ENCODE data around the gene HYAL3.
"Not testable (repeated sequence)": the region's sequence is repeated elsewhere in the genome, so short reads cannot be mapped to it uniquely, and the experiment has no call there.

HYAL3 gene

GRCh38 chr3:50317300-50317699 is 18.1 kb upstream of the HYAL3 start:
- DNase-seq (ENCODE audit: insufficient read length, low spot score) (no peak), FAIRE-seq (peak; percentile 36)

GRCh38 chr3:50316657-50317242 is 17.5 kb upstream of the HYAL3 start:
- FAIRE-seq (peak; percentile 96), DNase-seq (ENCODE audit: insufficient read length, low spot score) (peak; percentile 73)

- no peak for DNase-seq (ENCODE audit: insufficient read length, low spot score)
- FAIRE-seq: no peak
Observed at GRCh38 chr3:50314816-50315215, 15.6 kb upstream of the HYAL3 start.

GRCh38 chr3:50314342-50314741 is 15.1 kb upstream of the HYAL3 start:
- DNase-seq (ENCODE audit: insufficient read length, low spot score): no peak
- no peak for FAIRE-seq

GRCh38 chr3:50312041-50312440 is 12.8 kb upstream of the HYAL3 start:
- DNase-seq (ENCODE audit: insufficient read length, low spot score); FAIRE-seq: not testable (repeated sequence)

GRCh38 chr3:50304601-50305000 is 5.4 kb upstream of the HYAL3 start:
- peak; percentile 26 for FAIRE-seq
- DNase-seq (ENCODE audit: insufficient read length, low spot score): no peak

GRCh38 chr3:50303013-50303815 is 4.0 kb upstream of the HYAL3 start, which contains the start of gene HYAL1:
Gene HYAL1 (minus strand): TSS chr3:50303574. CDS start chr3:50302956, 618 bp downstream.
- DNase-seq (ENCODE audit: insufficient read length, low spot score): no peak
- FAIRE-seq: no peak

- FAIRE-seq (no peak), DNase-seq (ENCODE audit: insufficient read length, low spot score) (no peak)
Observed at GRCh38 chr3:50302095-50303012, 3.1 kb upstream of the HYAL3 start.

- no peak for FAIRE-seq
Observed at GRCh38 chr3:50300681-50301254, 1.6 kb upstream of the HYAL3 start.

GRCh38 chr3:50299929-50300680 is 900 bp upstream of the HYAL3 start:
- no peak for DNase-seq (ENCODE audit: insufficient read length, low spot score)
- peak; percentile 79 for FAIRE-seq

More at GRCh38 chr3:50300681-50301254, 1.6 kb upstream of the HYAL3 start:
- DNase-seq (ENCODE audit: insufficient read length, low spot score): no peak

- no peak for FAIRE-seq
- DNase-seq (ENCODE audit: insufficient read length, low spot score): no peak
Observed at GRCh38 chr3:50299638-50299928, 378 bp upstream of the HYAL3 start.

- DNase-seq (ENCODE audit: insufficient read length, low spot score) (no peak), FAIRE-seq (peak; percentile 4)
Observed at GRCh38 chr3:50297896-50298725, 1.1 kb downstream of the HYAL3 start.

GRCh38 chr3:50297384-50297775 is 1.8 kb downstream of the HYAL3 start:
- DNase-seq (ENCODE audit: insufficient read length, low spot score) (no peak), FAIRE-seq (peak; percentile 63)

GRCh38 chr3:50296721-50297383 is 2.4 kb downstream of the HYAL3 start:
- no peak for FAIRE-seq

GRCh38 chr3:50295553-50296431 is 3.4 kb downstream of the HYAL3 start:
- DNase-seq (ENCODE audit: insufficient read length, low spot score) (no peak), FAIRE-seq (peak; percentile 40)

More at GRCh38 chr3:50296721-50297383, 2.4 kb downstream of the HYAL3 start:
- no peak for DNase-seq (ENCODE audit: insufficient read length, low spot score)

GRCh38 chr3:50294492-50295403 is 4.5 kb downstream of the HYAL3 start:
- no peak for DNase-seq (ENCODE audit: insufficient read length, low spot score)
- FAIRE-seq: no peak

GRCh38 chr3:50294089-50294488 is 5.1 kb downstream of the HYAL3 start:
- FAIRE-seq: no peak
- DNase-seq (ENCODE audit: insufficient read length, low spot score): no peak
